CD4-positive, alpha-beta T cell treated with Interleukin-6 at 100 ng/mL for 8 hours (primary cell): ENCODE measurements around the gene RYR3.

Experiments used
- DNase-seq: peaks from one replicate; pipeline ENCODE4 v3.0.0-alpha.2; 2020; ENCODE audit warnings: mixed read lengths, low spot score

The RYR3 gene

DNA sequence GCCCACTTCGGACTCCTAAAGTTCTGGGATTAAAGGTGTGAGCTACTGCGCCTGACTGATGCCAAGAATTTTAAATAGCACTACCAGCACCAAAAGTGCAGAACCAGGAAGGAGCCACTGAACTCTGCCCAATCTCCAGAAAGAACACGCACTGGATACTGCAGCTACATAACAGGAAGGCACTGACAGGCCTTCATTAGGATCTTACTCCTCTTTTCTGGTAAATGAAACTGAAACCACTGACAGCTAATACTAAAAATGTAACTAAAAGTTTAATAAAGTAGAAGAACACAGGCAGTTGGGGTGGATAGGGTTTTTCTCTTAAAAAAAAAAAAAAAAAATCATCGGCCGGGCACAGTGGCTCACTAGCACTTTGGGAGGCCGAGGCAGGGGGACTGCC, 583.4 kb downstream of the RYR3 start:
- no peak for DNase-seq

DNA sequence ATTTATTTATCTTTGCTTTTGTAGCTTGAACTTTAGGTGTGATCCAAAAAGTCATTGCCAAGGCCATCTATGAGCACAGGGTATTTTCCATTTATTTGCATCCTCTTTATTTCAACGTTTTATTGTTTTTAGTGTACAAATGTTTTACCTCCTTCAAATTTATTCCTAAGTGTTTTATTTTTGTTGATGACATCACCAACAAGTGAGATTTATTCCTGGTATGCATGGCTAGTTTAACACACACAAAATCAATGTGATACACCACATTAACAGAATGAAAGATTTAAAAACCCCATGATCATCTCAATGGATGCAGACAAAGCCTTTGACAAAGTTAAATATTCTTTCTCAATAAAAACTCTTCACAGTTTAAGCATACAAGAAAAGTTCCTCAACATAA, 591.3 kb downstream of the RYR3 start:
- DNase-seq: no peak

DNA sequence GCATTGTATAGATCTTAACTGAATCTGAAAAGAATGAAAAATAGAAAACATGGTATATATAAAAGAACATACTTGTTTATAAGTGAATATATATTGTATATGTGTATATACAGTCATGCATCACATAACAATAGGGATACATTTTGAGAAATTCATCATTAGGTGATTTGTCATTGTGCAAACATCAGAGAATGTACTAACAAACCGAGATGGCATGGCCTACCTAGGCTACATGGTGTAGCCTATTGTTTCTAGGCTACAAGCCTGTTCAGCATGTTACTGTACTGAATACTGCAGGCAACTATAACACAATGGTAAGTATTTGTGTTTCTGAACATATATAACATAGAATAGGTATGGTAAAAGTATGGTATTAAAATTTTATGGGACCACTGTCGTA, 592.9 kb downstream of the RYR3 start:
- no peak for DNase-seq

DNA sequence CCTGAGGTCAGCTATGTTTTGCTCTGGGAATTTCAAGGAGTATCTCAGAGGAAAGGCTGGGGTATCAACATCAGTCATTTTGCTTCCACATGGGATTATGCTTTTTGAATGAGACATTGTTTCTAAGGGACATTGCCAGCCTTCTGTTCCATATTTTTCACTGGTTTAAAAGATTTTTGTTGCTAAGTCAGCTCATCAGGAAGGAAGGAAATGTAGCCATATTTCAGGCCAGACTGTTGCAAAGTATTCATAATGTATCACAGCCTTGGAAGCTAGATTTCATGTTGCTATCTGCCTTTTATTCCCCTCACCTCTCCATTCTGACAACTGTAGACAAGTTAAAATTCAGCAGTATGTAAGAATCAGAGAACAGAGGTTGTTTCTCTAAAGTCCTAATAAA, 596.6 kb downstream of the RYR3 start:
- no peak for DNase-seq

DNA sequence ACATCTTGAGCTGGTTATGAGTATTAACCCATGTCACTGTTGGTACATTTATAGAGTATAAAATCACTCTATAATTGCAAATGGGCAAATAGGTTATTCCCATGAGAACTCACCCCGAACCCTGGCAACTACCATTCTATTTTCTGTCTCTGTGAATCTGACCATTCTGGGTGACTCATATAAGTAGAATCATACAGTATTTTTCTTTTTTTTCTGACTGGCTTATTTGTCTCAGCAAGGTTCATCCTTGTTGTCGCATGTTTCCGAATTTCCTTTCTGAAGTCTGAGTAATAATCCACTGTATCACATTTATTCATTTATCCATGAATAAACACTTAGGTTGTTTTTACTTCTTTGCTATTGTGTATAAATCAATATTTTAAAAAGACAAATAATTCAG, 597.6 kb downstream of the RYR3 start:
- no peak for DNase-seq

DNA sequence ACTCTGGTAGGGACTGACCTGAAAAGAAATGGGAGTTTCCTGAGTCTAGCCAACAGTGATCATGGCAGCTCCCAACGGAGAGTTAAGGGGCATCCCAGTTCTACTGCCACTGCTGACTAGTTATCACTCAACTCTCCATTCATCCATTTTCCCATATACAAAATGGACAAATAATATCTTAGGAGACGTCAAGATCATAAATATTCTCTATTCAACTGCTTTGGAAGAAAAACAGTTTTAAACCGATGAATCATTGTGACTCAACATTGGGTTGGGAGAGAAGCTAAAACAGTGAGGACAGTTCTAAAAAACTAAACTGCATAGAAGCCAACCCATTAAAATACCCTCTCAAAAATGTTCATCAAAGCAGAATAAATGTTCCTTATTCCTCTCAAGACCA, 600.0 kb downstream of the RYR3 start:
- no peak for DNase-seq

DNA sequence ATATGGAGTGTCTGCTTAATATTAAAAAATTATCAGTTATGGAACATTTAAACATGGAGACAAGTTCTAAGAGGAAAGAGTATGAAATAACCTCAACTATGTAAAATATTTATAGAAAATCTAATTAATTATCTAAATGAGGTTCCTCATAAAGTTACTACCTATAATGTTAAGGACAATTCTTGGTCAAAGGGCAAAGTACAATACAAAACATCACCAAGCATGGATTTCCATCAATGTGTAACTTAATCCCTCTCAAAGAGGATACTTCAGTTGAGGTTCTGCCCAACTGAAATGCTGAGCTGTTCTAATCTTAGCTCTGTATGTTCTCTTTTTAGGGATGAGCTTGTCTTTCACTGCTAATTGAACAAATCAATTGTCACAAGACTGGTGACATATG, 601.6 kb downstream of the RYR3 start:
- no peak for DNase-seq

DNA sequence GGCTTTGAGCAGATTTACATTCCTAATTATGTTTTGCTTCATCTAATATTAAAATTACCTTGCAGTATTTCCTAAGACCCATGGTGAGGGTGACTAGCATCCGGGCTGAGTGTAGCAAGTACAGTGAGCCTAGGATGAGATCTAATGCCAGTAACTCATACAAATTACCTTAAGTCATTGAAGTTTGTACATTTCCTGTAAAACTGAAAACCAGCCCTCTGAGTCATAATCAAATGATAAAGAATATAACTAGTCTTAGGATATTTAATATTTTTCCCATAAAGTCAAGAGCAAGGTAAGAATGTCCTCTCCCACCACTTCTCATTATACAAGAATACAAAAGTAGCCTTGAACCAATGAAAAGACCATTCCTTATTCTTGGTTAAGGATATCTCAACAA, 602.7 kb downstream of the RYR3 start:
- no peak for DNase-seq
